Fibroblast of skin of back (primary cell): ENCODE data around the gene PIK3CA.
"Not testable (repeated sequence)": the region's sequence is repeated elsewhere in the genome, so short reads cannot be mapped to it uniquely, and the experiment has no call there.

Source experiments
- DNase-seq: peaks from one replicate; pipeline ENCODE4 v3.0.0-alpha.2; 2013

The PIK3CA gene

GRCh38 chr3:179265092-179265491, 116.9 kb downstream of the PIK3CA start:
- no peak for DNase-seq

DNA sequence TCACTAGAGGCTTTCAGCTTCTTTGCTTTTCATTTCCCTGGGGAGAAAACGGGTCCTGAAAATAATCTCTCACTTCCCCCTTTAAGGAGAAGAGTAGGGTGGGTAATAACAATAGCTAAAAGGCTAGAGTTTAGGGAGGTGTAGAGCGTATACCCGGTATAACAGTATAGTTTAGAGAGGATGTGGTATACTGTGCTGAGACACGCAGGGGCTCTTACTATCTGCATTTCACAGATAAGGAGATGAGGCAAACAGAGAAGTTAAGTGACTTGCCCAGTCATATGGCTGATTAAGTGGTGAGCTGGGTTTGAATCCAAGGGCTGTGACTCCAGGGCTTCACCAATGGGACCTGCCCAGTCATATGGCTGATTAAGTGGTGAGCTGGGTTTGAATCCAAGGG, 117.7 kb downstream of the PIK3CA start:
- DNase-seq, result no peak

DNA sequence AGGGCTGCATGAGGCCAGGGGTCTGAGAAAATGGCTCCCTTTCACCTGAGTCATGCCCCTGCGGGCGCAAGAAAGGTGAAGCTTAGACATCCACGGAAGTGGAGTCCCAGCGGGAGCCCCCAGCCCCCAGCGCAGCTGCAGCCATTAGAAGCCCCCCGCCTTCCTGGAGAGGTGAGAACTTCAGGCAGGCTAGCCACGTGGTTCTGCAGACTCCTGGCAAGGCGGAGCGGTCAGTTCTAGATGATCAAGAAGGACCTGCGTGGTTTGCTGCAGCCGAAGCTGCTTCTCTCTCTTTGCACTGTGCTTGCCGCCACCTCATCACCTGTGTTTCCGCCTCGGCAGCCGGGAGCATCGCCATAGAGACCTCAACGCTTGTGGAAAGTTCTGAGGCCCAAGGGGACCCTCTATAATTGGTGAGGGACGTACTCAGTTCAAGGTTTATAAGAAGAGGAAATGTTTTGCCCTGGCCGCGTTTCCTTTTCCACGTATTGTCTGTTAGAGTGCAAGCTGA, 118.6 kb downstream of the PIK3CA start:
- DNase-seq, result no peak

GRCh38 chr3:179268400-179269051, 120.4 kb downstream of the PIK3CA start:
- no peak for DNase-seq

- DNase-seq, result no peak
Observed at GRCh38 chr3:179269152-179269707, 121.1 kb downstream of the PIK3CA start.

- DNase-seq, result peak; percentile 23
Observed at GRCh38 chr3:179272385-179272784, 124.2 kb downstream of the PIK3CA start.

- not testable (repeated sequence) for DNase-seq
Observed at GRCh38 chr3:179274434-179274833, 126.3 kb downstream of the PIK3CA start.

- no peak for DNase-seq
Observed at GRCh38 chr3:179276001-179276400, 127.8 kb downstream of the PIK3CA start.

DNA sequence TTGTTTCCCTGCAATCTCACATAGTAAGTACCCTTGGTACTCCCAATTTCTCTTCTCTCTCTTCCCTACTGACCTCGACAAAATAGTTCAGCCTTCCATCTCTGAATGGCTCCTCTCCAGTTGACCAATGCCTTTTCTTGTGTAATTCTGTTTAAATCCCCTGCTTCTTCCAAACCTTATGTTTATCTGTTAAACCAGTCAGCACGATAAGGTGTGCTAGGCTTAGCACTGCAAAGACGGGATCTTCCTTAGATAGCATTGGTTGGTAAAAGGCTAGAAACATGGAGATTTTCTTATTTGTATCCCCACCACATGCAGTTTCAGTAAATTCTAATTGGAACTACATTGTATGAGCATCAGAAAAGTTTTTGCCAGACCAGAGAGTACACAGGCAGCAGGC, 128.6 kb downstream of the PIK3CA start:
- no peak for DNase-seq

GRCh38 chr3:179278151-179278550, 130.0 kb downstream of the PIK3CA start:
- DNase-seq, result no peak

GRCh38 chr3:179278932-179279693, 131.0 kb downstream of the PIK3CA start:
- peak; percentile 10 for DNase-seq

- DNase-seq, result no peak
Observed at GRCh38 chr3:179279837-179280236, 131.7 kb downstream of the PIK3CA start.

DNA sequence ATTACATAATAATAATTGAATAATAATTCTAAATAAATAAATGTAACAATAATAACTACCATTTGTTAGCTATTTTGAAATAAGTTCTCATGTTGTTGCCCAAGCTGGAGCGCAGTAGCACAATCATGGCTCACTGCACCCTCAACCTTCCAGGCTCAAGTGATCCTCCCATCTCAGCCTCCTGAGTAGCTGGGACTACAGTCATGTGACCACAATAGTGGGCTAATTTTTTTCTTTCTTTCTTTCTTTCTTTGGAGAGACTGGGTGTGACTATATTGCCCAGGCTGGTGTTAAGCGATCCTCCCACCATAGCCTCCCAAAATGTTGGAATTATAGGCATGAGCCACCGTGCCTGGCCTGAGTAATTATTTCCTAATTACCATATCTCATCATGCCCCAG, 133.7 kb downstream of the PIK3CA start:
- DNase-seq, result no peak

- DNase-seq, result no peak
Observed at GRCh38 chr3:179286331-179286730, 138.2 kb downstream of the PIK3CA start.

- DNase-seq, result no peak
Observed at GRCh38 chr3:179288845-179289244, 140.7 kb downstream of the PIK3CA start.

- no peak for DNase-seq
Observed at GRCh38 chr3:179289295-179289694, 141.1 kb downstream of the PIK3CA start.
